Stimulated activated naive CD4-positive, alpha-beta T cell treated with Interleukin-2 at 50 U/mL for 16 hours (primary cell): ENCODE results near the gene PUSL1.

Experiments
- DNase-seq: peaks from one replicate; lab custom pipeline; 2025; lab: John Stamatoyannopoulos, UW

PUSL1 gene

GRCh38 chr1:1279028-1279427, 29.4 kb upstream of the PUSL1 start:
- no peak for DNase-seq

- DNase-seq: no peak
These were observed 27.5 kb upstream of the PUSL1 start for GRCh38 chr1:1280782-1281481.

GRCh38 chr1:1281533-1282321, 26.7 kb upstream of the PUSL1 start:
- DNase-seq: no peak

- no peak for DNase-seq
These were observed 25.4 kb upstream of the PUSL1 start for GRCh38 chr1:1282998-1283397.

- no peak for DNase-seq
These were observed 24.6 kb upstream of the PUSL1 start for GRCh38 chr1:1283821-1284220.

DNA sequence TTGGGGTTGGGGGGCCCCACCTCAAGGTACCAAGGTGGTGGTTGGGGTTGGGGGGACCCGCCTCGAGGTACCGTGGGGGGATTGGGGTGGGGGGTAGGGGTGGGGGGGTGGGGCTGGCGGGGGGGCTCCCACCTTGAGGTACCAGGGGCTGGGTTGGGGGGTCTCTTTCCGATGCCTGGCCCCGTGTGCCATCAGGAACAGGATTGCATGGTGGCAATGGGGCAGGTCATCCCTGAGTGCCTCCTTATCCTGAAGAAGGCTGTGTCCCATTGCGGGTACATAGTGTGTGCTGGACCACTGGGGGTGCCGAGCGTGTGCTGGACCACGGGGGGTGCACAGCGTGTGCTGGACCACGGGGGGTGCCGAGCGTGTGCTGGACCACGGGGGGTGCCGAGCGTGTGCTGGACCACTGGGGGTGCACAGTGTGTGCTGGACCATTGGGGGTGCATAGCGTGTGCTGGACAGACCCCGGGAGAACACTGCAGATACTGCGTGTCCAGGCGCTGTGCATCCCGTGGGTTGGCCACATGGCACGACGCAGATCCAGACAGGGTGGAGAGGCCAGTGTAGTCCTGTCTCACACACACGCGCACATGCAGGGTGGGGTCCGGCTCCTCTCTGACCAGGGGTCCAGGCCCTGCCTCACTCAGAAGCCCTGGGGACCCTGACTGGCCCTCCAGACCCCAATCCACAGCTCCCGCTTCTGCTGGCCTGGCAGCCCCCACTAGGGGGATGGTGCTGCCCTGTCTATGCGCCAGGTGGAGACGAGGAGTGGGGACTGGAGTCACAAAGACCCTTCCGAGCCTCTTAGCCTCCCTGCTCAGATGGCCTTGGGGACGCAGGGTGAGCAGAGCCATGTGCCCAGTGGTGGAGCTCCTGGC, 23.9 kb upstream of the PUSL1 start:
- DNase-seq: no peak

DNA sequence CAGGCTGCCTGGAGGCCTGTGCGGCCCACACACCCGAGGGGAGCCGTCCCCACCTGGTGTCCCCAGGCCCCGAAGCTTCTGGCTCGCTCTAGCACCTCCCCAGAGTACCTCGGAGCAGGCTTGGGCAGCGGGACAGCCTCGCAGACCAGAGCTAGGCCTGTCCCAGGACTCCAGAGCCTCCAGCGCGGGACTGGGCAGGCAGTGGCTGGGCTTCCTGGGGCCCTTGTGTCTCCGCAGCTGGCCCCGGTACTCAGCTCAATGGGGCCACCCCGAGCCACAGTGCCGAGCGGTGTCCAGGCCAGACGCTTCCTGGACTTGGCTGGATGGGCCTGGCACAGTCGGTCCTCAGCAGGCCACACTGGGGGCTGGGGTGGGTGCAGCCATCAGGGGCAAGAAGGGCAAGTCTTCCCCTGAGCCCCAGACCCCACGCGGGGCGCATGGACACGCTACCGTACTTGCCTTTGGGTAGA, 23.3 kb upstream of the PUSL1 start:
- DNase-seq: no peak

DNA sequence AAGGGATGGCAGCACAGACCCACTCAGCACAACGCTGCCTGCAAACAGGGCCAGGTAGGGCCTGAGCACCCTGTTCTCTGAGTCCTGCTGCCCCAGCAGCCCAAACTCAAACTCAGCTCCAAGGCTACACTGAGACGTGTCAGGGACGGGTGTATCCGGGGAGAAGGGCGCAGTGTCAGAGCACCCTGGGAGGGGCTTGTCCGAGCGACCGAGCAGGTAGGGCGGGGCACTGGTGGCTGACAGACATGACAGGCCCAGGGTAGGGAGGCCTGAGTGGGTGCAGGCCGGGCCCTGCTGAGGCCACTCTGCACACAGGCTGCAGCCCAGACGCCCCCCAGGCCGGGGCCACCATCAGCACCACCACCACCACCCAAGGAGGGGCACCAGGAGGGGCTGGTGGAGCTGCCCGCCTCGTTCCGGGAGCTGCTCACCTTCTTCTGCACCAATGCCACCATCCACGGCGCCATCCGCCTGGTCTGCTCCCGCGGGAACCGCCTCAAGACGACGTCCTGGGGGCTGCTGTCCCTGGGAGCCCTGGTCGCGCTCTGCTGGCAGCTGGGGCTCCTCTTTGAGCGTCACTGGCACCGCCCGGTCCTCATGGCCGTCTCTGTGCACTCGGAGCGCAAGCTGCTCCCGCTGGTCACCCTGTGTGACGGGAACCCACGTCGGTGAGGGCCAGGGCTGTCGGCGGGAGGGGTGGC, 22.6 kb upstream of the PUSL1 start:
- no peak for DNase-seq

GRCh38 chr1:1286313-1287261, 21.8 kb upstream of the PUSL1 start:
- DNase-seq: no peak

GRCh38 chr1:1287288-1288110, 20.9 kb upstream of the PUSL1 start:
- DNase-seq: no peak

DNA sequence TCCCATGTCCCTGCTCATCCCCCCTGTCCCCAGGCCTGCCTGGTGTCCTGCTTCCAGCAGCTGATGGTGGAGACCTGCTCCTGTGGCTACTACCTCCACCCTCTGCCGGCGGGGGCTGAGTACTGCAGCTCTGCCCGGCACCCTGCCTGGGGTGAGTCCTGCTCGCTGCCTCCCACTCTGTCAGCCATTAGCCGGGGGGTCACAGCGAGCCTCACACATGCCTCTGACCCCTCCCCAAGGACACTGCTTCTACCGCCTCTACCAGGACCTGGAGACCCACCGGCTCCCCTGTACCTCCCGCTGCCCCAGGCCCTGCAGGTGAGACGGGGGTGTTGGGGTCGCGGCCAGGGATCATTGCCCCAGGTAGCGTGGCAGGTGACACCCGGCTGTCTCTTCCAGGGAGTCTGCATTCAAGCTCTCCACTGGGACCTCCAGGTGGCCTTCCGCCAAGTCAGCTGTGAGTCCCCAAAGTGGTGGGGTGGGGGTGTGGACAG, 18.1 kb upstream of the PUSL1 start:
- peak; percentile 52 for DNase-seq

DNA sequence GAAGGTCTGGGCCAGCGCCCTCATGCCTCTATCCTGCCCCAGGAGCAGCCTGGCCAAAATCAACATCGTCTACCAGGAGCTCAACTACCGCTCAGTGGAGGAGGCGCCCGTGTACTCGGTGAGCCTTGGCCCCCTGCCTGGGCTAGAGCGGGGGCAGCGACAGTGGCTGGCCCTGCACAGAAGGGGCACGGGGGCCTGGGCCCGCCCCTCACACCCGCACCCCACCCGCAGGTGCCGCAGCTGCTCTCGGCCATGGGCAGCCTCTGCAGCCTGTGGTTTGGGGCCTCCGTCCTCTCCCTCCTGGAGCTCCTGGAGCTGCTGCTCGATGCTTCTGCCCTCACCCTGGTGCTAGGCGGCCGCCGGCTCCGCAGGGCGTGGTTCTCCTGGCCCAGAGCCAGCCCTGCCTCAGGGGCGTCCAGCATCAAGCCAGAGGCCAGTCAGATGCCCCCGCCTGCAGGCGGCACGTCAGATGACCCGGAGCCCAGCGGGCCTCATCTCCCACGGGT, 17.3 kb upstream of the PUSL1 start:
- no peak for DNase-seq

- peak; percentile 61 for DNase-seq
These were observed 16.6 kb upstream of the PUSL1 start for GRCh38 chr1:1291548-1292441.

DNA sequence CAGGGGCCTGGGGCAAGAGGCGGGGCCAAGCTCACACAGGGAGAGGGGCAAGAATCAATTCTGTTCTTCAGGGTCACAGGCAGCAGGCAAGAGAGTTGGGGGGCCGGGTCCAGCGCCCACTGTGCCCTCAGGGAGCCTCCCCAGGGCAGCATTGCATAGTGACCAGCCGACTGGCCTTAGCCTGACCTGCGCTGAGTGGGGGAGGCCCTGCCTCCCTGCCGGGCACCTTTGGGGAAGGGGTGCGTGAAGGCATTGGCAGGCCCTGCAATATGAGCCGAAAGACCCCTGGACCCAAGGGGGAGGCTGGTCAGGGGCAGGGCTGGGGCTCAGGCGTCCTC, 16.0 kb upstream of the PUSL1 start:
- no peak for DNase-seq

DNA sequence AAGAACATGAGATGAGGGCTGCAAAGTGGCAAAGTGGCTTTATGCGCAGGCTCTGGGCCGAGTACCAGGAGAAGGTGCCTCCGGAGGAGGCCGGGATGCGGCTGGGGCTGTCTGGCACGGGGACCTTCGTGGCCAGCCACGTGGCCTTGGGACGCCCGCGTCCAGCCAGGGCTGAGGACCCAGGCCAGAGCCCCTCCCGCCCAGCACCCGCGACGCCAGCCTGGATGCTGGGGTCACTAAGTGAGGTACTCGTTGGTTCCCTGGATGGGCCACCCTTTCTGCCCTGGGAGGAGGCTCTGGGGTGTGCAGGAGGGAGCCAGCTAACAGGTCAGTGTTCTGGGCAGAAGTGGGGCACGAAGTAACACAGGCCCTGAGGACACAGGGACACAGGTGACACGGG, 15.5 kb upstream of the PUSL1 start:
- DNase-seq: no peak

DNA sequence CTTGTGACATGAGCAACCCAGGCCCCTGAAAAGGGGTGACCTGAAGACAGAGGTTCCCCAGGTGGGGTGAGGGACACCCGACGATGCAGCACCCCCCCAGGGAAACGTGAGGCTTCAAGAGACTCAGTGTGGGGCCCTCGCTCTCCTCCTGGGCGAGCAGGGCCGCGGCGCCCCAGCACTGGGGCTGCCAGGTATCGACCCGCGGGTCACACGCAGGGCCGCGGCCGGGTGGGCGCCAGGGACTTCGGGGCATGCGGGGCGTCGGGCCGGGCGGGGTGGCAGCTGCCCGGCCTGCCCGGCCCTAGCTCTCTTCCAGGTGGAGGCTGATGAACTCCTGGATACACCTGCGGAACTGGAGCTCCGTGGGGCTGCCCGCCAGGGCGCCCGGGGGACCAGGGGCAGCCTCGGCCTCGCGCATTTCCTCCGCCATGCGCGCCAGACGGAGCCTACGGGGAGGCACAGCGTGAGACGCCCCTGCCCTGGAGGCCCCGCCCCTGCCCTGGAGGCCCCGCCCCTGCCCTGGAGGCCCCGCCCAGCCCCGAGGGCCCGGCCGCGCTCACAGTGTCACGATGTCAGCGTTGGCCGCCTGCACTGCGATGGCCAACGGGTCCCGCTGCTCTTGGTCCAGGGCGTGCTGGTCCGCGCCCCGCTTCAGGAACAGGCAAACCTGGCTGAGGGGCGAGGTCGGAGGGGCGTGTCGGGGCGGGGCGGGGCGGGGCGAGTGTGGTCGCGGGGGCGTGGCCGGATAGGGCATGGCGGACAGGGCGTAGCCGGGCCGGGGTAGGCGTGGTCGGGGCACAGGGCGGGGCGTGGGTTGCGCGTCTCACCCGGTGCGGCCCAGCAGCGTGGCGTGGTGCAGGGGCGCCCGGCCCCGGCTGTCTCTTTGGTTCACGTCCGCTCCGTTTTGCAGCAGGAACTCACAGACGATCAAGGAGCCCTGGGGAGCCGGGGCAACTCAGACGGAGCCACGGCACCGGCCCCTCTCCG, 14.8 kb upstream of the PUSL1 start:
- no peak for DNase-seq

- no peak for DNase-seq
These were observed 14.0 kb upstream of the PUSL1 start for GRCh38 chr1:1294250-1294890.
